Measurements from ENCODE around the gene IRS1.
A peak's percentile ranks its signal among the peaks of the same experiment; 100 is the strongest.

Gene IRS1

GRCh38 chr2:226828191-226828590 is 28.6 kb upstream of the IRS1 start:
- DNase-seq (ENCODE audit: low read depth in 2 of 2, low spot score in 1 of 2): no peak

GRCh38 chr2:226825056-226825455 is 25.4 kb upstream of the IRS1 start:
- DNase-seq (ENCODE audit: low read depth in 2 of 2, low spot score in 1 of 2): no peak

GRCh38 chr2:226818930-226819329 is 19.3 kb upstream of the IRS1 start:
- DNase-seq (ENCODE audit: low read depth in 2 of 2, low spot score in 1 of 2): no peak

- no peak for DNase-seq (ENCODE audit: low read depth in 2 of 2, low spot score in 1 of 2)
Measured at GRCh38 chr2:226813148-226813701, 13.6 kb upstream of the IRS1 start.

GRCh38 chr2:226803410-226803809 is 3.8 kb upstream of the IRS1 start:
- no peak for DNase-seq (ENCODE audit: low read depth in 2 of 2, low spot score in 1 of 2)

- DNase-seq (ENCODE audit: low read depth in 2 of 2, low spot score in 1 of 2): no peak
Measured at GRCh38 chr2:226802573-226802972, 3.0 kb upstream of the IRS1 start.

- DNase-seq (ENCODE audit: low read depth in 2 of 2, low spot score in 1 of 2): peak in 1 of 2 donors; percentile 46
Measured at GRCh38 chr2:226800941-226801784, 1.5 kb upstream of the IRS1 start.

- DNase-seq (ENCODE audit: low read depth in 2 of 2, low spot score in 1 of 2): no peak
Measured at GRCh38 chr2:226799976-226800940, 638 bp upstream of the IRS1 start.

GRCh38 chr2:226798422-226799210 is 1.0 kb downstream of the IRS1 start:
- DNase-seq (ENCODE audit: low read depth in 2 of 2, low spot score in 1 of 2): no peak

GRCh38 chr2:226797989-226798421 is 1.6 kb downstream of the IRS1 start:
- no peak for DNase-seq (ENCODE audit: low read depth in 2 of 2, low spot score in 1 of 2)

GRCh38 chr2:226797289-226797988 is 2.2 kb downstream of the IRS1 start:
- no peak for DNase-seq (ENCODE audit: low read depth in 2 of 2, low spot score in 1 of 2)

GRCh38 chr2:226796840-226797288 is 2.8 kb downstream of the IRS1 start:
- no peak for DNase-seq (ENCODE audit: low read depth in 2 of 2, low spot score in 1 of 2)

GRCh38 chr2:226796012-226796839 is 3.4 kb downstream of the IRS1 start:
- no peak for DNase-seq (ENCODE audit: low read depth in 2 of 2, low spot score in 1 of 2)

- DNase-seq (ENCODE audit: low read depth in 2 of 2, low spot score in 1 of 2): no peak
Measured at GRCh38 chr2:226795281-226796011, 4.2 kb downstream of the IRS1 start.

GRCh38 chr2:226794751-226795171 is 4.9 kb downstream of the IRS1 start:
- DNase-seq (ENCODE audit: low read depth in 2 of 2, low spot score in 1 of 2): no peak

- DNase-seq (ENCODE audit: low read depth in 2 of 2, low spot score in 1 of 2): no peak
Measured at GRCh38 chr2:226794196-226794661, 5.4 kb downstream of the IRS1 start.

GRCh38 chr2:226793646-226794045 is 6.0 kb downstream of the IRS1 start:
- DNase-seq (ENCODE audit: low read depth in 2 of 2, low spot score in 1 of 2): no peak

- DNase-seq (ENCODE audit: low read depth in 2 of 2, low spot score in 1 of 2): no peak
Measured at GRCh38 chr2:226792155-226792881, 7.3 kb downstream of the IRS1 start.
